ENCODE results near the gene RIPK1.
"Not testable (repeated sequence)": the region's sequence is repeated elsewhere in the genome, so short reads cannot be mapped to it uniquely, and the experiment has no call there.

GRCh38 chr6:3156184-3157130 is 88.2 kb downstream of the RIPK1 start:
- not testable (repeated sequence) for TF ChIP-seq TAF1 (IDR thresholded peaks at IDR 0.05; ENCODE audit: borderline replicate concordance, low read depth, low read length); CTCF (IDR thresholded peaks at IDR 0.05); USF2 (IDR thresholded peaks at IDR 0.05; ENCODE audit: borderline replicate concordance, low read depth, low read length); GATA2 (CRISPR knock-in tag; IDR thresholded peaks at IDR 0.05); RFX5 (IDR thresholded peaks at IDR 0.05; ENCODE audit: low read length); POLR2AphosphoS5 (IDR thresholded peaks at IDR 0.05; ENCODE audit: low read depth, low read length); EP300 (IDR thresholded peaks at IDR 0.05; ENCODE audit: borderline replicate concordance in 1 of 2, low read depth in 1 of 2, low read length in 1 of 2); RXRA (IDR thresholded peaks at IDR 0.05; ENCODE audit: borderline replicate concordance, low read depth)
- TF ChIP-seq REST (IDR thresholded peaks at IDR 0.05; ENCODE audit: low read depth, low read length) = 0 out of 2 replicates have a peak, but pooled peaks have one; percentile 24

Measured in SK-N-SH (cell line).